Lung (tissue), 12 donors: ENCODE results near the gene IL4. TPM values are rescaled to one million over a fixed set of nuclear protein-coding genes. Genes with fewer than 3 reads are reported as not detected.

Experiments
- ATAC-seq: fragments of 200-7000 bp; cut with Tn5 transposase; one replicate; pipeline ENCODE4 v1.9.1; 2020; ENCODE audit warnings: moderate number of reproducible peaks; ENCODE audit not compliant: insufficient read depth, low FRiP score
- DNase-seq, 3 donors: peaks; one replicate each; pipeline ENCODE4 v3.0.0-alpha.2; 2013 to 2017
- H3K27ac ChIP-seq, 2 donors: one replicate each; pipeline ENCODE4 v1.5.1; 2013; ENCODE audit warnings: mild to moderate bottlenecking in 2 of 2, moderate library complexity in 2 of 2, control low read depth in 1 of 2, inconsistent platforms in 1 of 2, low read depth in 1 of 2, low read length in 1 of 2
- H3K27me3 ChIP-seq, 3 donors: one replicate each; pipeline ENCODE4 v1.5.1; 2013; ENCODE audit warnings: low read length in 2 of 3; ENCODE audit not compliant: control insufficient read depth in 3 of 3, insufficient read depth in 3 of 3
- H3K36me3 ChIP-seq, 4 donors: one replicate each; pipeline ENCODE4 v1.5.1; 2013; ENCODE audit warnings: low read length in 4 of 4, mild to moderate bottlenecking in 1 of 4, moderate library complexity in 1 of 4; ENCODE audit not compliant: control insufficient read depth in 4 of 4, insufficient read depth in 4 of 4
- H3K4me1 ChIP-seq, 5 donors: one replicate each; pipeline ENCODE4 v1.5.1; 2013; ENCODE audit warnings: low read length in 5 of 5, mild to moderate bottlenecking in 2 of 5, moderate library complexity in 1 of 5; ENCODE audit not compliant: control insufficient read depth in 5 of 5, insufficient read depth in 5 of 5
- H3K4me3 ChIP-seq: one replicate; pipeline ENCODE4 v1.5.1; 2013; ENCODE audit warnings: mild to moderate bottlenecking, control low read depth, moderate library complexity
- H3K9ac ChIP-seq, 2 donors: one replicate each; pipeline ENCODE4 v1.5.1; 2013; ENCODE audit warnings: low read length in 2 of 2, control low read depth in 1 of 2; ENCODE audit not compliant: insufficient read depth in 1 of 2
- H3K9me3 ChIP-seq, 4 donors: one replicate each; pipeline ENCODE4 v1.5.1; 2013; ENCODE audit warnings: low read length in 3 of 4, mild to moderate bottlenecking in 1 of 4, moderate library complexity in 1 of 4; ENCODE audit not compliant: control insufficient read depth in 4 of 4, insufficient read depth in 3 of 4
- CTCF ChIP-seq: IDR thresholded peaks from 2 replicates; pipeline ENCODE4 v1.5.1; 2012; ENCODE audit warnings: mild to moderate bottlenecking; ENCODE audit errors: control extremely low read depth, extremely low read depth
- WGBS, 2 donors: extraction: QIAGEN DNeasy Blood & Tissue Kit; methylation state at CpG; one replicate each; pipeline ENCODE4 v1.1.7; 2013; 5-methylcytosine and 5-hydroxymethylcytosine counted together
- polyA plus RNA-seq, 2 donors: library from polyadenylated mRNA; stranded (reverse); fragments of 200-250 nt; gene quantifications; one replicate each; pipeline ENCODE4 v1.2.1, GENCODE V29; 2013
- total RNA-seq, 2 donors: library from RNA; depleted of rRNA in 1 of 2; stranded (reverse); fragments of >200 nt in 1 of 2; gene quantifications; one replicate each; pipeline ENCODE4 v1.2.1, GENCODE V29; 2014 to 2021
- donor health status: control.
- donor health status: control.
- donor health status: Bipolar disorder and iron deficiency.
- donor health status: healthy.
- donor health status: DM: yes; HTN: yes; CAD: no.

The IL4 gene
- total and polyA plus RNA-seq, 4 donors, result not detected

GRCh38 chr5:132664696-132665209, 9.0 kb upstream of the IL4 start:
- ATAC-seq (no peak), DNase-seq (no peak)
- Histone ChIP-seq H3K9ac (no peak overlapping the region), H3K4me1 (peaks cover 0 to 13% (median 0%) of the 10 kb centered on the region in 5 donors), H3K9me3 (no peaks in the 10 kb centered on the region), H3K27me3 (no peaks in the 10 kb centered on the region), H3K27ac (no peak overlapping the region), H3K36me3 (no peaks in the 10 kb centered on the region), H3K4me3 (no peak overlapping the region)
- WGBS, 2 donors, result 97 to 98% methylated on average over 8 to 9 of the region's 9 CpGs
- no peak for TF ChIP-seq CTCF

- H3K27ac ChIP-seq, result no peak overlapping the region
- DNase-seq, result no peak
- no peaks in the 10 kb centered on the region for H3K36me3 ChIP-seq
- WGBS, 2 donors, result 89 to 91% methylated on average over 21 of the region's 21 CpGs
- H3K9ac ChIP-seq, result no peak overlapping the region
- H3K9me3 ChIP-seq, result no peaks in the 10 kb centered on the region
- peaks cover 0 to 13% (median 0%) of the 10 kb centered on the region in 5 donors for H3K4me1 ChIP-seq
- ATAC-seq, result no peak
- H3K27me3 ChIP-seq, result no peaks in the 10 kb centered on the region
- TF ChIP-seq CTCF, result no peak
- H3K4me3 ChIP-seq, result no peak overlapping the region
Observed at GRCh38 chr5:132665574-132666080, 8.2 kb upstream of the IL4 start.

GRCh38 chr5:132666310-132667123, 7.3 kb upstream of the IL4 start:
- Histone ChIP-seq H3K36me3 (no peaks in the 10 kb centered on the region), H3K9ac (no peak overlapping the region), H3K4me1 (peaks cover 0 to 13% (median 0%) of the 10 kb centered on the region in 5 donors), H3K9me3 (no peaks in the 10 kb centered on the region), H3K27me3 (no peaks in the 10 kb centered on the region), H3K27ac (no peak overlapping the region), H3K4me3 (no peak overlapping the region)
- DNase-seq (no peak), ATAC-seq (no peak)
- TF ChIP-seq CTCF, result no peak
- 87 to 93% methylated on average over 16 of the region's 16 CpGs for WGBS, 2 donors
